ENCODE measurements around the gene SCAPER.

DNA sequence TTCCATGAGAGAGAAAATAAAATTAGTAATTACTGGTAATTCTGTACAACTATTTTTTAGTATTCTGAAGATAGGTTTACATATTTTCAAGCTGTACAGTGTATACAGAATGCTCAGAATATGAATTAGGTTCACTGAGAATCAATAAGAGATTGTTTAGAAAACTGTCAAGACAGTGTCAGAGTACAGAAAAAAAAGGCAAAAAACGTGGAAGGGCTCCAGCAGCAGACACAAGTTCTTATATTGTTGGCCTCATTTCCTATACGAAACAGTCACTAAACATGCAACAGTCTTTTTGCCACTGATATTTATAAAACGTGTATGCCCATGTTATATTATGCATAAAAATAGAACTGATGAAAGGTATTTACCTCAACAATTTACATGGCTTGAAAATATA lies 464.7 kb downstream of the SCAPER start:
- TF ChIP-seq, protein P1, sequence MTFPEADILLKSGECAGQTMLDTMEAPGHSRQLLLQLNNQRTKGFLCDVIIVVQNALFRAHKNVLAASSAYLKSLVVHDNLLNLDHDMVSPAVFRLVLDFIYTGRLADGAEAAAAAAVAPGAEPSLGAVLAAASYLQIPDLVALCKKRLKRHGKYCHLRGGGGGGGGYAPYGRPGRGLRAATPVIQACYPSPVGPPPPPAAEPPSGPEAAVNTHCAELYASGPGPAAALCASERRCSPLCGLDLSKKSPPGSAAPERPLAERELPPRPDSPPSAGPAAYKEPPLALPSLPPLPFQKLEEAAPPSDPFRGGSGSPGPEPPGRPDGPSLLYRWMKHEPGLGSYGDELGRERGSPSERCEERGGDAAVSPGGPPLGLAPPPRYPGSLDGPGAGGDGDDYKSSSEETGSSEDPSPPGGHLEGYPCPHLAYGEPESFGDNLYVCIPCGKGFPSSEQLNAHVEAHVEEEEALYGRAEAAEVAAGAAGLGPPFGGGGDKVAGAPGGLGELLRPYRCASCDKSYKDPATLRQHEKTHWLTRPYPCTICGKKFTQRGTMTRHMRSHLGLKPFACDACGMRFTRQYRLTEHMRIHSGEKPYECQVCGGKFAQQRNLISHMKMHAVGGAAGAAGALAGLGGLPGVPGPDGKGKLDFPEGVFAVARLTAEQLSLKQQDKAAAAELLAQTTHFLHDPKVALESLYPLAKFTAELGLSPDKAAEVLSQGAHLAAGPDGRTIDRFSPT (tag by site-specific recombination; IDR thresholded peaks at IDR 0.05) = no peak
- no peak for TF ChIP-seq ZIC2 (tag by site-specific recombination; IDR thresholded peaks at IDR 0.05)
- TF ChIP-seq ZNF132 (tag by site-specific recombination; IDR thresholded peaks at IDR 0.05; ENCODE audit: borderline replicate concordance) = no peak
- TF ChIP-seq, protein P2, sequence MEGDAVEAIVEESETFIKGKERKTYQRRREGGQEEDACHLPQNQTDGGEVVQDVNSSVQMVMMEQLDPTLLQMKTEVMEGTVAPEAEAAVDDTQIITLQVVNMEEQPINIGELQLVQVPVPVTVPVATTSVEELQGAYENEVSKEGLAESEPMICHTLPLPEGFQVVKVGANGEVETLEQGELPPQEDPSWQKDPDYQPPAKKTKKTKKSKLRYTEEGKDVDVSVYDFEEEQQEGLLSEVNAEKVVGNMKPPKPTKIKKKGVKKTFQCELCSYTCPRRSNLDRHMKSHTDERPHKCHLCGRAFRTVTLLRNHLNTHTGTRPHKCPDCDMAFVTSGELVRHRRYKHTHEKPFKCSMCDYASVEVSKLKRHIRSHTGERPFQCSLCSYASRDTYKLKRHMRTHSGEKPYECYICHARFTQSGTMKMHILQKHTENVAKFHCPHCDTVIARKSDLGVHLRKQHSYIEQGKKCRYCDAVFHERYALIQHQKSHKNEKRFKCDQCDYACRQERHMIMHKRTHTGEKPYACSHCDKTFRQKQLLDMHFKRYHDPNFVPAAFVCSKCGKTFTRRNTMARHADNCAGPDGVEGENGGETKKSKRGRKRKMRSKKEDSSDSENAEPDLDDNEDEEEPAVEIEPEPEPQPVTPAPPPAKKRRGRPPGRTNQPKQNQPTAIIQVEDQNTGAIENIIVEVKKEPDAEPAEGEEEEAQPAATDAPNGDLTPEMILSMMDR (tag by site-specific recombination; IDR thresholded peaks at IDR 0.05) = no peak
- TF ChIP-seq SALL2 (tag by site-specific recombination; IDR thresholded peaks at IDR 0.05; ENCODE audit: borderline replicate concordance) = no peak
- TF ChIP-seq ZNF792 (tag by site-specific recombination; IDR thresholded peaks at IDR 0.05) = no peak
- TF ChIP-seq OSR2 (tag by site-specific recombination; IDR thresholded peaks at IDR 0.05) = no peak

All from HEK293 (cell line).